Measurements from ENCODE around the gene PKN1.

GRCh38 chr19:14516746-14517438 is 83.8 kb downstream of the PKN1 start:
- TF ChIP-seq, protein P1, sequence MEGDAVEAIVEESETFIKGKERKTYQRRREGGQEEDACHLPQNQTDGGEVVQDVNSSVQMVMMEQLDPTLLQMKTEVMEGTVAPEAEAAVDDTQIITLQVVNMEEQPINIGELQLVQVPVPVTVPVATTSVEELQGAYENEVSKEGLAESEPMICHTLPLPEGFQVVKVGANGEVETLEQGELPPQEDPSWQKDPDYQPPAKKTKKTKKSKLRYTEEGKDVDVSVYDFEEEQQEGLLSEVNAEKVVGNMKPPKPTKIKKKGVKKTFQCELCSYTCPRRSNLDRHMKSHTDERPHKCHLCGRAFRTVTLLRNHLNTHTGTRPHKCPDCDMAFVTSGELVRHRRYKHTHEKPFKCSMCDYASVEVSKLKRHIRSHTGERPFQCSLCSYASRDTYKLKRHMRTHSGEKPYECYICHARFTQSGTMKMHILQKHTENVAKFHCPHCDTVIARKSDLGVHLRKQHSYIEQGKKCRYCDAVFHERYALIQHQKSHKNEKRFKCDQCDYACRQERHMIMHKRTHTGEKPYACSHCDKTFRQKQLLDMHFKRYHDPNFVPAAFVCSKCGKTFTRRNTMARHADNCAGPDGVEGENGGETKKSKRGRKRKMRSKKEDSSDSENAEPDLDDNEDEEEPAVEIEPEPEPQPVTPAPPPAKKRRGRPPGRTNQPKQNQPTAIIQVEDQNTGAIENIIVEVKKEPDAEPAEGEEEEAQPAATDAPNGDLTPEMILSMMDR (conservative IDR thresholded peaks at IDR 0.05): no peak
- no peak for TF ChIP-seq ZFX (IDR thresholded peaks at IDR 0.05)

Measured in C4-2B (cell line).